Measurements from ENCODE around the gene PIEZO2. TPM values are rescaled to one million over a fixed set of nuclear protein-coding genes. Genes with fewer than 3 reads are reported as not detected.

Gene PIEZO2
- total RNA-seq, 2 donors from 2014 or later, result 0.63 to 3.0 TPM

- no peaks in the 10 kb centered on the region for H3K9me3 ChIP-seq
- H3K4me3 ChIP-seq, result no peak overlapping the region
- no peak overlapping the region for H3K27ac ChIP-seq
- no peaks in the 10 kb centered on the region for H3K4me1 ChIP-seq
- DNase-seq (ENCODE audit: low spot score), result no peak
- H3K36me3 ChIP-seq, result no peaks in the 10 kb centered on the region
- no peak for TF ChIP-seq CTCF (IDR thresholded peaks at IDR 0.05)
- H3K27me3 ChIP-seq, result no peaks in the 10 kb centered on the region
Measured at GRCh38 chr18:10784596-10785202, 364.7 kb downstream of the PIEZO2 start.

GRCh38 chr18:10783941-10784340 lies 365.4 kb downstream of the PIEZO2 start:
- Histone ChIP-seq H3K27ac (no peak overlapping the region), H3K36me3 (no peaks in the 10 kb centered on the region), H3K4me1 (no peaks in the 10 kb centered on the region), H3K27me3 (no peaks in the 10 kb centered on the region), H3K4me3 (no peak overlapping the region), H3K9me3 (no peaks in the 10 kb centered on the region)
- DNase-seq (ENCODE audit: low spot score), result no peak
- TF ChIP-seq CTCF (IDR thresholded peaks at IDR 0.05), result no peak

- no peaks in the 10 kb centered on the region for H3K4me1 ChIP-seq
- no peak overlapping the region for H3K4me3 ChIP-seq
- no peak overlapping the region for H3K27ac ChIP-seq
- peaks cover 0 to 9% of the 10 kb centered on the region in 2 donors for H3K9me3 ChIP-seq
- H3K27me3 ChIP-seq, result no peaks in the 10 kb centered on the region
- no peaks in the 10 kb centered on the region for H3K36me3 ChIP-seq
- TF ChIP-seq CTCF (IDR thresholded peaks at IDR 0.05), result no peak
- DNase-seq (ENCODE audit: low spot score), result no peak
Measured at GRCh38 chr18:10776493-10776892, 372.9 kb downstream of the PIEZO2 start.

GRCh38 chr18:10775026-10775425 lies 374.3 kb downstream of the PIEZO2 start:
- Histone ChIP-seq H3K27ac (no peak overlapping the region), H3K36me3 (no peaks in the 10 kb centered on the region), H3K27me3 (no peaks in the 10 kb centered on the region), H3K9me3 (peaks cover 0 to 9% of the 10 kb centered on the region in 2 donors), H3K4me1 (no peaks in the 10 kb centered on the region), H3K4me3 (no peak overlapping the region)
- TF ChIP-seq CTCF (IDR thresholded peaks at IDR 0.05), result no peak
- DNase-seq (ENCODE audit: low spot score), result no peak

GRCh38 chr18:10771053-10771709 lies 378.2 kb downstream of the PIEZO2 start:
- no peaks in the 10 kb centered on the region for H3K27me3 ChIP-seq
- H3K4me3 ChIP-seq, result no peak overlapping the region
- no peak for DNase-seq (ENCODE audit: low spot score)
- peaks cover 0 to 9% of the 10 kb centered on the region in 2 donors for H3K9me3 ChIP-seq
- H3K4me1 ChIP-seq, result no peaks in the 10 kb centered on the region
- no peak overlapping the region for H3K27ac ChIP-seq
- H3K36me3 ChIP-seq, result no peaks in the 10 kb centered on the region
- no peak for TF ChIP-seq CTCF (IDR thresholded peaks at IDR 0.05)

Data from right atrium auricular region (tissue), 2 donors.